GM10266 (cell line): ENCODE measurements around the gene MEP1B.

ENCODE experiments used
- DNase-seq: peaks from one replicate; pipeline ENCODE4 v3.0.0; 2012; ENCODE audit errors: extremely low spot score
- TF ChIP-seq, protein P1 (sequence below): IDR thresholded peaks from 2 replicates; pipeline ENCODE4 v1.5.1; 2012; ENCODE audit warnings: mild to moderate bottlenecking, low read depth; ENCODE audit not compliant: control insufficient read depth, insufficient read depth; ENCODE audit errors: missing control alignments

Gene MEP1B

GRCh38 chr18:32267463-32267862, 77.6 kb downstream of the MEP1B start:
- no peak for DNase-seq

More at GRCh38 chr18:32267463-32267862, 77.6 kb downstream of the MEP1B start:
- TF ChIP-seq, protein P1, sequence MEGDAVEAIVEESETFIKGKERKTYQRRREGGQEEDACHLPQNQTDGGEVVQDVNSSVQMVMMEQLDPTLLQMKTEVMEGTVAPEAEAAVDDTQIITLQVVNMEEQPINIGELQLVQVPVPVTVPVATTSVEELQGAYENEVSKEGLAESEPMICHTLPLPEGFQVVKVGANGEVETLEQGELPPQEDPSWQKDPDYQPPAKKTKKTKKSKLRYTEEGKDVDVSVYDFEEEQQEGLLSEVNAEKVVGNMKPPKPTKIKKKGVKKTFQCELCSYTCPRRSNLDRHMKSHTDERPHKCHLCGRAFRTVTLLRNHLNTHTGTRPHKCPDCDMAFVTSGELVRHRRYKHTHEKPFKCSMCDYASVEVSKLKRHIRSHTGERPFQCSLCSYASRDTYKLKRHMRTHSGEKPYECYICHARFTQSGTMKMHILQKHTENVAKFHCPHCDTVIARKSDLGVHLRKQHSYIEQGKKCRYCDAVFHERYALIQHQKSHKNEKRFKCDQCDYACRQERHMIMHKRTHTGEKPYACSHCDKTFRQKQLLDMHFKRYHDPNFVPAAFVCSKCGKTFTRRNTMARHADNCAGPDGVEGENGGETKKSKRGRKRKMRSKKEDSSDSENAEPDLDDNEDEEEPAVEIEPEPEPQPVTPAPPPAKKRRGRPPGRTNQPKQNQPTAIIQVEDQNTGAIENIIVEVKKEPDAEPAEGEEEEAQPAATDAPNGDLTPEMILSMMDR, result no peak
